ENCODE measurements around the gene HECW1.

GRCh38 chr7:43290978-43291377 lies 178.5 kb downstream of the HECW1 start:
- TF ChIP-seq CTCF (IDR thresholded peaks at IDR 0.05) (no peak), POLR2A (IDR thresholded peaks at IDR 0.05) (no peak)

Measured in heart left ventricle (tissue), 13 donors.